HepG2 (cell line): ENCODE measurements around the gene PSMD3. TPM values are rescaled to one million over a fixed set of nuclear protein-coding genes. Genes with fewer than 3 reads are reported as not detected.

Experiments
- ATAC-seq: fragments of 200-7000 bp; cut with Tn5 transposase; 3 replicates; pipeline ENCODE4 v1.9.1; 2020; ENCODE audit warnings: mild to moderate bottlenecking, moderate library complexity
- BruUV-seq: library from RNA; stranded (reverse); fragments of 400-500 nt; replicated peaks from 2 replicates; lab custom pipeline; 2021; lab: Mats Ljungman, UMichigan
- CTCF ChIA-PET: fragments of 300-600 bp; formaldehyde crosslinking; extraction: SDS; loops from one replicate; lab custom pipeline; 2021; ENCODE audit warnings: low total read pairs, inconsistent platforms, low intra/inter-chr PET ratio; lab: Yijun Ruan, JAX
- POLR2A ChIA-PET: fragments of 350-600 bp; sonication (Branson Sonifier 250); formaldehyde crosslinking; loops from one replicate; lab custom pipeline; 2020; ENCODE audit warnings: antibody characterized with exemption, inconsistent platforms; lab: Yijun Ruan, JAX
- DNase-seq: peaks from one replicate; pipeline ENCODE4 v3.0.0-alpha.2; 2015; ENCODE audit warnings: low spot score
- FAIRE-seq: peaks from 3 replicates; lab custom pipeline; 2011; peaks lifted over from hg19 to GRCh38; lab: Jason Lieb, UNC
- H2AFZ ChIP-seq: one replicate; pipeline ENCODE4 v1.6.1; 2011; ENCODE audit warnings: low read length, inconsistent platforms
- H3K27ac ChIP-seq: fragments of 300-600 bp; 3 replicates; pipeline ENCODE4 v1.8.0; 2011; ENCODE audit warnings: mixed run types, mild to moderate bottlenecking, mixed read lengths, low read length, inconsistent platforms; ENCODE audit not compliant: insufficient read depth; ENCODE audit errors: extremely low read length
- H3K27me3 ChIP-seq, 2 experiments: fragments of 200-600 bp in 1 of 2; 2 replicates in 1 of 2; 3 replicates in 1 of 2; pipeline versions ENCODE4 v1.6.0 to v1.8.0; 2011; ENCODE audit warnings: low read length in 2 of 2, mild to moderate bottlenecking in 2 of 2, moderate library complexity in 2 of 2, inconsistent platforms in 1 of 2; ENCODE audit not compliant: insufficient read depth in 2 of 2, control insufficient read depth in 1 of 2
- H3K36me3 ChIP-seq, 2 experiments: fragments of 200-600 bp in 1 of 2; replicated peaks in 1 of 2; 2 replicates in 1 of 2; 3 replicates in 1 of 2; pipeline versions ENCODE4 v1.5.1 to v1.8.0; 2011; ENCODE audit warnings: low read length in 2 of 2, inconsistent platforms in 1 of 2; ENCODE audit not compliant: insufficient read depth in 2 of 2, control insufficient read depth in 1 of 2
- H3K4me1 ChIP-seq: 2 replicates; pipeline ENCODE4 v1.5.1; 2012; ENCODE audit warnings: low read length, inconsistent platforms; ENCODE audit not compliant: insufficient read depth
- H3K4me2 ChIP-seq: 2 replicates; pipeline ENCODE4 v1.6.0; 2011; ENCODE audit warnings: low read depth, low read length, inconsistent platforms
- H3K4me3 ChIP-seq, 3 experiments: fragments of 200-600 bp in 1 of 3; sonication (generic), shearing (Covaris generic) in 1 of 3; replicated peaks in 1 of 3; 2 replicates each; pipeline ENCODE4 v1.5.1; 2011 to 2016; ENCODE audit warnings: low read length in 3 of 3, inconsistent platforms in 2 of 3, low read depth in 2 of 3, mild to moderate bottlenecking in 2 of 3, control low read depth in 1 of 3, mixed read lengths in 1 of 3; ENCODE audit not compliant: insufficient read depth in 1 of 3
- H3K79me2 ChIP-seq: one replicate; pipeline ENCODE4 v1.6.1; 2011; ENCODE audit warnings: low read length, inconsistent platforms; ENCODE audit not compliant: insufficient read depth
- H3K9ac ChIP-seq: 2 replicates; pipeline ENCODE4 v1.6.0; 2011; ENCODE audit warnings: mild to moderate bottlenecking, low read depth, low read length, inconsistent platforms; ENCODE audit not compliant: insufficient read depth
- H3K9me3 ChIP-seq: 2 replicates; pipeline ENCODE4 v1.5.1; 2012; ENCODE audit warnings: mild to moderate bottlenecking, low read length
- H4K20me1 ChIP-seq: 2 replicates; pipeline ENCODE4 v1.6.0; 2011; ENCODE audit warnings: inconsistent platforms, mild to moderate bottlenecking, low read length, moderate library complexity; ENCODE audit not compliant: insufficient read depth
- BRCA1 ChIP-seq: sonication (generic); formaldehyde crosslinking; IDR thresholded peaks from 2 replicates; pipeline ENCODE4 v1.4.0; 2020; ENCODE audit warnings: missing genetic modification reagents
- EEA1 ChIP-seq: sonication (generic); formaldehyde crosslinking; IDR thresholded peaks from 2 replicates; pipeline ENCODE4 v1.5.1; 2020; ENCODE audit warnings: mild to moderate bottlenecking, missing genetic modification reagents, borderline replicate concordance
- FIP1L1 ChIP-seq: fragments of 200-400 bp; formaldehyde crosslinking; IDR thresholded peaks from 2 replicates; pipeline ENCODE4 v1.6.1; 2018; ENCODE audit warnings: low read depth, mild to moderate bottlenecking, low read length, moderate library complexity, borderline replicate concordance; ENCODE audit not compliant: insufficient read depth
- MAFF ChIP-seq: IDR thresholded peaks from 2 replicates; pipeline ENCODE4 v1.6.1; 2011; ENCODE audit warnings: low read depth, low read length, improper control_type of control experiment
- MEIS2 ChIP-seq: sonication (generic); formaldehyde crosslinking; IDR thresholded peaks from 2 replicates; pipeline ENCODE4 v1.9.0; 2021; ENCODE audit warnings: mild to moderate bottlenecking, missing genetic modification reagents
- MIER2 ChIP-seq: IDR thresholded peaks from 2 replicates; pipeline ENCODE4 v1.6.1; 2016; ENCODE audit warnings: missing biosample characterization, missing genetic modification reagents
- PHF5A ChIP-seq: IDR thresholded peaks from one replicate; pipeline ENCODE4 v1.6.1; 2018; ENCODE audit warnings: low read depth, missing genetic modification reagents; ENCODE audit not compliant: unreplicated experiment
- RFXAP ChIP-seq: sonication (generic); formaldehyde crosslinking; IDR thresholded peaks from 2 replicates; pipeline ENCODE4 v1.4.0; 2020; ENCODE audit warnings: missing genetic modification reagents, borderline replicate concordance
- ZNF567 ChIP-seq: sonication (generic); formaldehyde crosslinking; IDR thresholded peaks from 2 replicates; pipeline ENCODE4 v1.8.1; 2023; ENCODE audit warnings: mild to moderate bottlenecking, missing genetic modification reagents, borderline replicate concordance
- ZSCAN12 ChIP-seq: sonication (generic); formaldehyde crosslinking; IDR thresholded peaks from 2 replicates; pipeline ENCODE4 v1.9.0; 2021; ENCODE audit warnings: mild to moderate bottlenecking, missing genetic modification reagents
- WGBS: methylation state at CpG from one replicate; pipeline ENCODE4 v1.1.6; 2017; ENCODE audit warnings: low lambda C conversion rate; 5-methylcytosine and 5-hydroxymethylcytosine counted together
- in situ Hi-C: cut with HindIII; loops from 2 replicates; pipeline ENCODE4 v1.10.0; 2017; ENCODE audit warnings: low pct_unique_long_range_greater_than_20kb; ENCODE audit not compliant: extremely low pct_ligation_motif_present
- intact Hi-C: fragments of 100-400 bp; cut with micrococcal nuclease; formaldehyde crosslinking; loops from one replicate; pipeline ENCODE4 v1.10.0; 2022; ENCODE audit not compliant: unreplicated experiment
- polyA plus RNA-seq, 8 experiments: library from polyadenylated mRNA; depleted of rRNA in 3 of 8; stranded (reverse) in 7 of 8; unstranded in 1 of 8; fragments of >200 nt; fragmentation: Illumina TruSeq in 4 of 8; extraction: Trizol in 4 of 8; gene quantifications; 2 replicates each; pipeline versions ENCODE4 v1.2.1 to v1.2.3, GENCODE V29; 2011 to 2016; ENCODE audit warnings: low read depth in 4 of 8, missing spikeins in 1 of 8, mixed read lengths in 1 of 8; ENCODE audit not compliant: insufficient read depth in 1 of 8
- total RNA-seq, 5 experiments: library from RNA; depleted of rRNA; stranded (reverse); fragments of >200 nt; fragmentation: Illumina TruSeq; extraction: Trizol; gene quantifications; 2 replicates each; pipeline ENCODE4 v1.2.3, GENCODE V29; 2016; ENCODE audit warnings: low read depth in 1 of 5
- TF ChIP-seq, protein P1 (sequence below), 2 experiments: sonication (generic) in 1 of 2; formaldehyde crosslinking in 1 of 2; IDR thresholded peaks; 2 replicates each; pipeline versions ENCODE4 v1.5.1 to v1.6.1; 2011 to 2020; ENCODE audit warnings: borderline replicate concordance in 1 of 2, low read depth in 1 of 2, low read length in 1 of 2, mild to moderate bottlenecking in 1 of 2, missing genetic modification reagents in 1 of 2, moderate library complexity in 1 of 2
- TF ChIP-seq, protein P2 (sequence below): sonication (generic); formaldehyde crosslinking; IDR thresholded peaks from 2 replicates; pipeline ENCODE4 v1.5.0; 2020; ENCODE audit warnings: missing genetic modification reagents
- TF ChIP-seq, protein P3 (sequence below): sonication (generic); formaldehyde crosslinking; IDR thresholded peaks from 2 replicates; pipeline ENCODE4 v1.9.0; 2021; ENCODE audit warnings: missing genetic modification reagents, mild to moderate bottlenecking, borderline replicate concordance
- TF ChIP-seq, protein P4 (sequence below), 2 experiments: IDR thresholded peaks; 2 replicates each; pipeline ENCODE4 v1.6.1; 2011 to 2012; ENCODE audit warnings: low read length in 2 of 2, borderline replicate concordance in 1 of 2, low read depth in 1 of 2, mild to moderate bottlenecking in 1 of 2, moderate library complexity in 1 of 2

PSMD3 gene
- total and polyA plus RNA-seq, 2 of the 13 experiments (the other 11 are each of a cell fraction or from before 2014, with no cell fraction given) = 97.4 to 146 TPM

DNA sequence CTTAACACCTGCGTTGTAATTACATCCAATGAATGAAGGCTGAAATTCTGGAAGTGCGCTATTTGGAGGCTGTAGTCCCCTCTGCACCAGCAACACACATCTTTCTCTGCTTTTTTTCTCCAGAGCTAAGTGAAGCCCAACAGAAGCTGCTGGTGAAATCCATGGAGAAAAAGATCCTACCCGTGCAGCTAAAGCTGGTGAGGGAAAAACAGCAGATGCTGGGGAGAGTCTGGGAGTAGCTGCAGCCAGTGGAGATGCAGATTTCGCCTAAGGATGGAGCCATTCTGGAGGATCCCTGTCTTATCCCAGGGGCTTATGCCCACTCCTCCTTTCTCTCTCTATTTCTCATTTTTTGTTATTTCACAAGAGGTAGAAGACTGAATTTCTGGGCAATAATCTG is 4.8 kb upstream of the PSMD3 start (continued):
- TF ChIP-seq, protein P1, sequence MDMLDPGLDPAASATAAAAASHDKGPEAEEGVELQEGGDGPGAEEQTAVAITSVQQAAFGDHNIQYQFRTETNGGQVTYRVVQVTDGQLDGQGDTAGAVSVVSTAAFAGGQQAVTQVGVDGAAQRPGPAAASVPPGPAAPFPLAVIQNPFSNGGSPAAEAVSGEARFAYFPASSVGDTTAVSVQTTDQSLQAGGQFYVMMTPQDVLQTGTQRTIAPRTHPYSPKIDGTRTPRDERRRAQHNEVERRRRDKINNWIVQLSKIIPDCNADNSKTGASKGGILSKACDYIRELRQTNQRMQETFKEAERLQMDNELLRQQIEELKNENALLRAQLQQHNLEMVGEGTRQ (IDR thresholded peaks at IDR 0.05; ENCODE audit: low read depth, low read length) = no peak
- TF ChIP-seq, protein P1 (CRISPR knock-in tag; IDR thresholded peaks at IDR 0.05; ENCODE audit: borderline replicate concordance) = no peak
- TF ChIP-seq, protein P2, sequence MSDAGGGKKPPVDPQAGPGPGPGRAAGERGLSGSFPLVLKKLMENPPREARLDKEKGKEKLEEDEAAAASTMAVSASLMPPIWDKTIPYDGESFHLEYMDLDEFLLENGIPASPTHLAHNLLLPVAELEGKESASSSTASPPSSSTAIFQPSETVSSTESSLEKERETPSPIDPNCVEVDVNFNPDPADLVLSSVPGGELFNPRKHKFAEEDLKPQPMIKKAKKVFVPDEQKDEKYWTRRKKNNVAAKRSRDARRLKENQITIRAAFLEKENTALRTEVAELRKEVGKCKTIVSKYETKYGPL (CRISPR knock-in tag) = no peak
- TF ChIP-seq MEIS2 (CRISPR knock-in tag) = no peak
- TF ChIP-seq BRCA1 (CRISPR knock-in tag) = no peak
- no peak for TF ChIP-seq EEA1 (CRISPR knock-in tag)
- TF ChIP-seq ZSCAN12 (CRISPR knock-in tag) = no peak
- TF ChIP-seq MIER2 (CRISPR knock-in tag) = no peak
- TF ChIP-seq FIP1L1 = no peak

DNA sequence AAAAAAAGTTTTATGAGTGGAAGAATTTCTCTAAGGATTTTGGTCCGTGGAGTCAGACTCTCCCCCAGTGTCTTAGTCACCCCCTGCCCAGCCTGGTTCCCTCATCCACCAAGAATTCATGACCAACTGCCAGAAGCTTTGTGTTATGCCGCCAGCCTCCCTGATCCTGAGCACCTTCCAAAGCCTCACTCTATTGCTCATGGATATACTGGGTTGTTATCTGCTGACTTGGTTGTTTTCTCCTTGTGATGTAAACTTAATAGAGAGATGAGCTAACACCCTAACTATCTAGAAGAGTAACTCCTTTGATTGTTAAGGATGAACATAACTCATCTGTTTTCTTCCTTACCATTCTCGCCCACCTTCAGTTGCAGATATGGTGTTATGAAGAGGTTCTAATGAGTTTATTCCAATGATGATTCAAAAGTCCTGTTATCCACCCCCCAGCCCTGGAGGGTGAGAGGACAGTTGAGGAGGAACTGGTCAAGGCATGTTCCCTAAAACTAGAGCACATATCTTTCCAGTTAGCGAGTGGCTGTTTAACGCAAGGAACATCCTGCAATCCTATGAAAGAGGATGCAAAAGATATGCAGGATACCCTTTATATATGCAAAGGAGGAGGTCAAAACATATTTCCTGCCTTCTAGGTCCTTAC is 1.5 kb upstream of the PSMD3 start:
- H3K4me2 ChIP-seq = no peak overlapping the region
- ATAC-seq = no peak
- POLR2A ChIA-PET = interaction anchor here (0.7 to 2.3 kb wide), 5 partner anchors 20 to 118 kb away, joined by 3 to 21 read pairs (median 9); partner anchors contain the start of genes LRRC3C and ORMDL3
- no peak overlapping the region for H3K4me3 ChIP-seq
- WGBS = 75% methylated on average over 5 of the region's 5 CpGs
- no peak overlapping the region for H3K27ac ChIP-seq
- in situ Hi-C loops = no loop called here
- no peak overlapping the region for H3K9ac ChIP-seq
- CTCF ChIA-PET = interaction anchor here (1.8 to 2.3 kb wide), 2 partner anchors 20 to 107 kb away, joined by 14 to 25 read pairs; no protein-coding TSS in a partner anchor
- H3K79me2 ChIP-seq = peaks cover 28% of the 10 kb centered on the region
- intact Hi-C loops = no loop called here
- H3K36me3 ChIP-seq = peaks cover 2 to 4% of the 10 kb centered on the region in 2 experiments; a peak in 2 of 5 replicates
- H4K20me1 ChIP-seq = peaks cover 9% of the 10 kb centered on the region
- H2AFZ ChIP-seq = no peak overlapping the region
- peaks cover 6 to 36% of the 10 kb centered on the region in 2 experiments for H3K27me3 ChIP-seq
- no TSS peak for BruUV-seq
- H3K4me1 ChIP-seq = peaks cover 25% of the 10 kb centered on the region
- FAIRE-seq = no peak
- no peak for DNase-seq
- no peaks in the 10 kb centered on the region for H3K9me3 ChIP-seq
- TF ChIP-seq MAFF (peak; percentile 89), PHF5A (CRISPR knock-in tag) (no peak), ZNF567 (no peak), RFXAP (no peak)
- TF ChIP-seq, protein P3, sequence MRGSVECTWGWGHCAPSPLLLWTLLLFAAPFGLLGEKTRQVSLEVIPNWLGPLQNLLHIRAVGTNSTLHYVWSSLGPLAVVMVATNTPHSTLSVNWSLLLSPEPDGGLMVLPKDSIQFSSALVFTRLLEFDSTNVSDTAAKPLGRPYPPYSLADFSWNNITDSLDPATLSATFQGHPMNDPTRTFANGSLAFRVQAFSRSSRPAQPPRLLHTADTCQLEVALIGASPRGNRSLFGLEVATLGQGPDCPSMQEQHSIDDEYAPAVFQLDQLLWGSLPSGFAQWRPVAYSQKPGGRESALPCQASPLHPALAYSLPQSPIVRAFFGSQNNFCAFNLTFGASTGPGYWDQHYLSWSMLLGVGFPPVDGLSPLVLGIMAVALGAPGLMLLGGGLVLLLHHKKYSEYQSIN (CRISPR knock-in tag) = no peak
- TF ChIP-seq, protein P4, sequence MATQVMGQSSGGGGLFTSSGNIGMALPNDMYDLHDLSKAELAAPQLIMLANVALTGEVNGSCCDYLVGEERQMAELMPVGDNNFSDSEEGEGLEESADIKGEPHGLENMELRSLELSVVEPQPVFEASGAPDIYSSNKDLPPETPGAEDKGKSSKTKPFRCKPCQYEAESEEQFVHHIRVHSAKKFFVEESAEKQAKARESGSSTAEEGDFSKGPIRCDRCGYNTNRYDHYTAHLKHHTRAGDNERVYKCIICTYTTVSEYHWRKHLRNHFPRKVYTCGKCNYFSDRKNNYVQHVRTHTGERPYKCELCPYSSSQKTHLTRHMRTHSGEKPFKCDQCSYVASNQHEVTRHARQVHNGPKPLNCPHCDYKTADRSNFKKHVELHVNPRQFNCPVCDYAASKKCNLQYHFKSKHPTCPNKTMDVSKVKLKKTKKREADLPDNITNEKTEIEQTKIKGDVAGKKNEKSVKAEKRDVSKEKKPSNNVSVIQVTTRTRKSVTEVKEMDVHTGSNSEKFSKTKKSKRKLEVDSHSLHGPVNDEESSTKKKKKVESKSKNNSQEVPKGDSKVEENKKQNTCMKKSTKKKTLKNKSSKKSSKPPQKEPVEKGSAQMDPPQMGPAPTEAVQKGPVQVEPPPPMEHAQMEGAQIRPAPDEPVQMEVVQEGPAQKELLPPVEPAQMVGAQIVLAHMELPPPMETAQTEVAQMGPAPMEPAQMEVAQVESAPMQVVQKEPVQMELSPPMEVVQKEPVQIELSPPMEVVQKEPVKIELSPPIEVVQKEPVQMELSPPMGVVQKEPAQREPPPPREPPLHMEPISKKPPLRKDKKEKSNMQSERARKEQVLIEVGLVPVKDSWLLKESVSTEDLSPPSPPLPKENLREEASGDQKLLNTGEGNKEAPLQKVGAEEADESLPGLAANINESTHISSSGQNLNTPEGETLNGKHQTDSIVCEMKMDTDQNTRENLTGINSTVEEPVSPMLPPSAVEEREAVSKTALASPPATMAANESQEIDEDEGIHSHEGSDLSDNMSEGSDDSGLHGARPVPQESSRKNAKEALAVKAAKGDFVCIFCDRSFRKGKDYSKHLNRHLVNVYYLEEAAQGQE (IDR thresholded peaks at IDR 0.05; ENCODE audit: borderline replicate concordance in 1 of 2, low read depth in 1 of 2, low read length in 2 of 2) = no peak
